Thoracic aorta (tissue), 2 donors: ENCODE measurements around the gene SMARCB1. TPM values are rescaled to one million over a fixed set of nuclear protein-coding genes. Genes with fewer than 3 reads are reported as not detected.

Experiments used
- ATAC-seq: fragments of 150-250 bp; one replicate; pipeline ENCODE4 v1.8.0; 2017; ENCODE audit warnings: low read depth; ENCODE audit not compliant: insufficient number of reproducible peaks, low FRiP score
- DNase-seq: peaks from one replicate; pipeline ENCODE4 v3.0.0-alpha.2; 2020; ENCODE audit warnings: low spot score
- H3K27ac ChIP-seq, 2 donors: fragments of 200-600 bp; sonication (generic); 1 replicate in 1 of 2; 2 replicates in 1 of 2; pipeline ENCODE4 v1.5.1; 2016; ENCODE audit warnings: mild to moderate bottlenecking in 2 of 2, moderate library complexity in 2 of 2
- H3K27me3 ChIP-seq: fragments of 200-600 bp; sonication (generic); replicated peaks from 2 replicates; pipeline ENCODE4 v1.6.0; 2016; ENCODE audit warnings: mild to moderate bottlenecking; ENCODE audit not compliant: insufficient read depth
- H3K36me3 ChIP-seq: fragments of 200-600 bp; sonication (generic); one replicate; pipeline ENCODE4 v1.5.1; 2016
- H3K4me1 ChIP-seq, 2 donors: fragments of 200-600 bp; sonication (generic); 1 replicate in 1 of 2; 2 replicates in 1 of 2; pipeline versions ENCODE4 v1.5.1 to v1.6.0; 2016; ENCODE audit warnings: low read depth in 2 of 2, mild to moderate bottlenecking in 1 of 2; ENCODE audit not compliant: control insufficient read depth in 1 of 2
- H3K4me3 ChIP-seq: fragments of 200-600 bp; sonication (generic); 2 replicates; pipeline ENCODE4 v1.5.1; 2016; ENCODE audit warnings: mild to moderate bottlenecking
- H3K9me3 ChIP-seq: fragments of 200-600 bp; sonication (generic); 2 replicates; pipeline ENCODE4 v1.5.1; 2016
- total RNA-seq, 2 donors: library from RNA; depleted of rRNA; stranded (reverse); fragments of >200 nt; gene quantifications; one replicate each; pipeline versions ENCODE4 v1.1.0 to v1.2.3, GENCODE V29; 2016
- TF ChIP-seq, protein P1 (sequence below): fragments of 200-600 bp; sonication (generic); IDR thresholded peaks from one replicate; pipeline ENCODE4 v1.5.1; 2019; ENCODE audit warnings: antibody characterized with exemption

The SMARCB1 gene
- total RNA-seq, 2 donors from 2014 or later, result 43.5 to 50.0 TPM

GRCh38 chr22:23817146-23817545 lies 30.4 kb downstream of the SMARCB1 start:
- peaks cover 36% of the 10 kb centered on the region for H3K36me3 ChIP-seq

GRCh38 chr22:23818541-23818940 lies 31.8 kb downstream of the SMARCB1 start:
- peaks cover 4 to 21% of the 10 kb centered on the region in 2 donors for H3K4me1 ChIP-seq
- no peak overlapping the region for H3K27ac ChIP-seq
- no peaks in the 10 kb centered on the region for H3K9me3 ChIP-seq
- peaks cover 36% of the 10 kb centered on the region for H3K36me3 ChIP-seq
- H3K27me3 ChIP-seq, result no peaks in the 10 kb centered on the region
- no peak overlapping the region for H3K4me3 ChIP-seq
- ATAC-seq (no peak), DNase-seq (no peak)
- TF ChIP-seq, protein P1, sequence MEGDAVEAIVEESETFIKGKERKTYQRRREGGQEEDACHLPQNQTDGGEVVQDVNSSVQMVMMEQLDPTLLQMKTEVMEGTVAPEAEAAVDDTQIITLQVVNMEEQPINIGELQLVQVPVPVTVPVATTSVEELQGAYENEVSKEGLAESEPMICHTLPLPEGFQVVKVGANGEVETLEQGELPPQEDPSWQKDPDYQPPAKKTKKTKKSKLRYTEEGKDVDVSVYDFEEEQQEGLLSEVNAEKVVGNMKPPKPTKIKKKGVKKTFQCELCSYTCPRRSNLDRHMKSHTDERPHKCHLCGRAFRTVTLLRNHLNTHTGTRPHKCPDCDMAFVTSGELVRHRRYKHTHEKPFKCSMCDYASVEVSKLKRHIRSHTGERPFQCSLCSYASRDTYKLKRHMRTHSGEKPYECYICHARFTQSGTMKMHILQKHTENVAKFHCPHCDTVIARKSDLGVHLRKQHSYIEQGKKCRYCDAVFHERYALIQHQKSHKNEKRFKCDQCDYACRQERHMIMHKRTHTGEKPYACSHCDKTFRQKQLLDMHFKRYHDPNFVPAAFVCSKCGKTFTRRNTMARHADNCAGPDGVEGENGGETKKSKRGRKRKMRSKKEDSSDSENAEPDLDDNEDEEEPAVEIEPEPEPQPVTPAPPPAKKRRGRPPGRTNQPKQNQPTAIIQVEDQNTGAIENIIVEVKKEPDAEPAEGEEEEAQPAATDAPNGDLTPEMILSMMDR, result no peak

More at GRCh38 chr22:23817146-23817545, 30.4 kb downstream of the SMARCB1 start:
- Histone ChIP-seq H3K4me3 (no peak overlapping the region), H3K9me3 (no peaks in the 10 kb centered on the region), H3K27me3 (no peaks in the 10 kb centered on the region), H3K4me1 (peaks cover 0 to 7% of the 10 kb centered on the region in 2 donors), H3K27ac (no peak overlapping the region)
- DNase-seq (no peak), ATAC-seq (no peak)
- TF ChIP-seq, protein P1, result no peak

GRCh38 chr22:23820748-23821211 lies 34.0 kb downstream of the SMARCB1 start:
- DNase-seq, result no peak
- no peak overlapping the region for H3K27ac ChIP-seq

DNA sequence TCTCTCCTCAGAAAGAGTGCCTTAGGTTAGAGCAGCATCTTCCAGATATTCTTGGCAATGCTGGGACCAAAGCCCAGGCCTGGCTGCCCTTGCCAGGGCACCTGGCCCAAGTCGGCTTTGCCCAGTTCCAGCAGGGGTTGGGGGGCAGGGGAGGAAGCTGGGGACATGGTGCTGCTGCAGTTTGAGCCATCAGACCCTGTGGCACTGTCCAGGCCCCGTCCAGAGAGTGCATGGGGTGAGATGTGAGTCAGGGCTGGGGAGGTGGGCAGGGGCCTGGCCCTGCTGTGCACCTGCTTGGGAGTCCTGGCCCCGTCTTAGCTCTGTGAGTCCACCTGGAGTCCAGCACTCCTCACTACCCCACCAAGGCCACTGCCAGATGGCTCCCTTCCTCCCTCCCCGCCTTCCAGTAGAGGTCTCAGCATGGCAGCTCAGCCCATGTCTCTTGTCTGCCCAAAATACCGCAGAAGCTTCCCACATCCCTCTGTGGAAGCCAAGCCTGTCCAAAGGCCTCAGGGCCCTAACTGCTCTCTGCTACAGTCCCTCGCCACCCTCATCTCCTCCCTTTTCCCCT lies 35.4 kb downstream of the SMARCB1 start:
- TF ChIP-seq, protein P1, result no peak
- no peak for ATAC-seq

More at GRCh38 chr22:23820748-23821211, 34.0 kb downstream of the SMARCB1 start:
- no peaks in the 10 kb centered on the region for H3K27me3 ChIP-seq
- peaks cover 43% of the 10 kb centered on the region for H3K36me3 ChIP-seq
- no peak for ATAC-seq
- TF ChIP-seq, protein P1, result no peak
- H3K4me1 ChIP-seq, result peaks cover 4 to 27% of the 10 kb centered on the region in 2 donors
- H3K4me3 ChIP-seq, result no peak overlapping the region
- H3K9me3 ChIP-seq, result no peaks in the 10 kb centered on the region

GRCh38 chr22:23823331-23823791 lies 36.6 kb downstream of the SMARCB1 start:
- H3K4me3 ChIP-seq, result no peak overlapping the region
- DNase-seq (no peak), ATAC-seq (no peak)
- TF ChIP-seq, protein P1, result no peak
- peaks cover 37% of the 10 kb centered on the region for H3K36me3 ChIP-seq
- H3K9me3 ChIP-seq, result no peaks in the 10 kb centered on the region
- peak overlapping the region in 1 of 2 donors; percentile 33 for H3K27ac ChIP-seq
- H3K27me3 ChIP-seq, result no peaks in the 10 kb centered on the region
- peaks cover 4 to 27% of the 10 kb centered on the region in 2 donors for H3K4me1 ChIP-seq

More for the DNA sequence above, 35.4 kb downstream of the SMARCB1 start:
- peaks cover 4 to 27% of the 10 kb centered on the region in 2 donors for H3K4me1 ChIP-seq
- no peak overlapping the region for H3K4me3 ChIP-seq
- H3K9me3 ChIP-seq, result no peaks in the 10 kb centered on the region
- peaks cover 40% of the 10 kb centered on the region for H3K36me3 ChIP-seq
- DNase-seq, result no peak
- H3K27ac ChIP-seq, result peak overlapping the region; percentile 33 to 34
- H3K27me3 ChIP-seq, result no peaks in the 10 kb centered on the region
